Measurements from ENCODE around the gene AFF3. TPM values are rescaled to one million over a fixed set of nuclear protein-coding genes. Genes with fewer than 3 reads are reported as not detected.
A peak's percentile ranks its signal among the peaks of the same experiment; 100 is the strongest.

The AFF3 gene
- total RNA-seq, 6 experiments from 2014 or later = 1.3 to 7.3 (median 6.4) TPM

DNA sequence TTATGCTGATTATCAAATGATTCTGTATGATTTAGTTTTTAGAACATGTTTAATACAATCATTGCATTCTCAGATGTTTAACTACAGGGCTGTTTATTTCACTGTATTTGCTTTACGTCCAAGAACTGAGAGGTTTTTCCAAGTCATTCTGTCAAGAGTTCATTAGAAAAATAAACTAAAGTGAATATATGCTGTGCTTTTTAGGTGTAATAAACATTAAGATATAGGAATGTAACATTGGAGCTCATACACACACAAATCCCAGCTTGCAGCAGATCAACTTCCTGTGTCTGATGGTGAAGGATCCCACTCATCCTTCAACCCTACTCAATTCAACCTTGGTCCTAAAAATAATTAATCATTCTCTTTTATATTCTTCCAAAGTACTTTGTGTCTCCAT lies 285.0 kb downstream of the AFF3 start:
- ATAC-seq = no peak
- Histone ChIP-seq H3K4me3 (no peak overlapping the region), H3K27ac (no peak overlapping the region), H3K4me1 (peaks cover 0 to 29% (median 8%) of the 10 kb centered on the region in 4 donors), H3K9me3 (no peaks in the 10 kb centered on the region), H3K27me3 (no peaks in the 10 kb centered on the region), H3K36me3 (no peaks in the 10 kb centered on the region)
- WGBS (ENCODE audit: insufficient coverage, low coverage, low lambda C conversion rate, missing lambda C conversion rate) = 95% methylated on average over 1 of the region's 1 CpG
- intact Hi-C loops (cut with DNase I) = no loop called here
- TF ChIP-seq, protein P1, sequence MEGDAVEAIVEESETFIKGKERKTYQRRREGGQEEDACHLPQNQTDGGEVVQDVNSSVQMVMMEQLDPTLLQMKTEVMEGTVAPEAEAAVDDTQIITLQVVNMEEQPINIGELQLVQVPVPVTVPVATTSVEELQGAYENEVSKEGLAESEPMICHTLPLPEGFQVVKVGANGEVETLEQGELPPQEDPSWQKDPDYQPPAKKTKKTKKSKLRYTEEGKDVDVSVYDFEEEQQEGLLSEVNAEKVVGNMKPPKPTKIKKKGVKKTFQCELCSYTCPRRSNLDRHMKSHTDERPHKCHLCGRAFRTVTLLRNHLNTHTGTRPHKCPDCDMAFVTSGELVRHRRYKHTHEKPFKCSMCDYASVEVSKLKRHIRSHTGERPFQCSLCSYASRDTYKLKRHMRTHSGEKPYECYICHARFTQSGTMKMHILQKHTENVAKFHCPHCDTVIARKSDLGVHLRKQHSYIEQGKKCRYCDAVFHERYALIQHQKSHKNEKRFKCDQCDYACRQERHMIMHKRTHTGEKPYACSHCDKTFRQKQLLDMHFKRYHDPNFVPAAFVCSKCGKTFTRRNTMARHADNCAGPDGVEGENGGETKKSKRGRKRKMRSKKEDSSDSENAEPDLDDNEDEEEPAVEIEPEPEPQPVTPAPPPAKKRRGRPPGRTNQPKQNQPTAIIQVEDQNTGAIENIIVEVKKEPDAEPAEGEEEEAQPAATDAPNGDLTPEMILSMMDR (IDR thresholded peaks at IDR 0.05) = no peak
- no peak for TF ChIP-seq POLR2A (IDR thresholded peaks at IDR 0.05)
- no peak for DNase-seq

DNA sequence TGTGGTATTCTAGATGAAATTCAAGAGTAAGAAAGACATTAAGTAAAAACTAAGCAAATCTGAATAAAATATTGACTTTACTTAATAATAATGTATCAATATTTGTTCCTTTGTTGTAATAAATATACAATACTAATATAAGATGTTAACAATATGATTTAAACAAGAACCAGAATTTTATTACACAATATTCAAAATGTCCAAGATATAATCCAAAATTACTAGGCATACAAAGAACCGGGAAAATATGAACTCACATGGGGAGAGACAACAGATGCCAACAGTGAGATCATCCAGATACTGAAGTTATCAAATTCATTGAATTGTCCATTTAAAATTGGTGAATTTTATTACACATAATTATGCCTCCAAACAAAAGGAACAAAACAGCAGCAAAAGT lies 286.3 kb downstream of the AFF3 start:
- Histone ChIP-seq H3K4me3 (no peak overlapping the region), H3K4me1 (peaks cover 0 to 38% (median 12%) of the 10 kb centered on the region in 4 donors), H3K9me3 (no peaks in the 10 kb centered on the region), H3K36me3 (no peaks in the 10 kb centered on the region), H3K27ac (no peak overlapping the region), H3K27me3 (no peaks in the 10 kb centered on the region)
- 80% methylated on average over 1 of the region's 1 CpG for WGBS (ENCODE audit: insufficient coverage, low coverage, low lambda C conversion rate, missing lambda C conversion rate)
- DNase-seq (no peak), ATAC-seq (no peak)
- intact Hi-C loops (cut with DNase I) = no loop called here
- no peak for TF ChIP-seq POLR2A (IDR thresholded peaks at IDR 0.05)
- TF ChIP-seq, protein P1 (IDR thresholded peaks at IDR 0.05) = no peak

DNA sequence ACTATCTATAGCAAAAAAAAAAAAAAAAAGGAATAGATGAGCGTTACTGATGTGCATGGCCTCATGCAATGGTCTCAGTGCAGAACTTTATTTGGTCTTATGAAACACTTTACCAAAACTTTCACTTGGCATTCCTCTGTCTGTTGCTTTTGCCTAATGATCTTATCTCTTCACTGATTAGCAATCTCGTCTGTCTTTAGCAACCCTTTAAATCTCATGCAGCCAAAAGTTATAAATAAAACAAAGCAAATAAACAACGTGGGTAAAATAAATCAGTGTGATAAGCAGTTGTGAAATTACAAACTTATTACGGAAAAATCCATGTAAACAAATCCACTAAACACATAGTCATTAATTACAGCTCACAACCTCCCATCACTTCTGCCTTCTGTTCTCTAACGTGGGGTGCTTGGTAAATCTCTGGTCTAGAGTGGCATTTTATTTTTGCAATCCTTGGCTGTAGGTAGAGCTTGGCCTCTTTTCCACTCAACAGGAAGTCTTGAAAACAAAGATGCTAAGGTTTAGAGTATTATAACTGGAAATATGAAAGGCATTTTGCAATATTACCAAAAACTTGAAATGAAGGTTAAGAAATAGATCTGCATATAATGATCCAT lies 288.0 kb downstream of the AFF3 start:
- ATAC-seq (peak; percentile 34 to 54 (median 42)), DNase-seq (no peak)
- TF ChIP-seq, protein P1 (IDR thresholded peaks at IDR 0.05) = no peak
- TF ChIP-seq POLR2A (IDR thresholded peaks at IDR 0.05) = no peak
- no peaks in the 10 kb centered on the region for H3K36me3 ChIP-seq
- intact Hi-C loops (cut with DNase I) = no loop called here
- no peaks in the 10 kb centered on the region for H3K9me3 ChIP-seq
- H3K27me3 ChIP-seq = no peaks in the 10 kb centered on the region
- no peak overlapping the region for H3K4me3 ChIP-seq
- 10% methylated on average over 5 of the region's 5 CpGs for WGBS (ENCODE audit: insufficient coverage, low coverage, low lambda C conversion rate, missing lambda C conversion rate)
- peak overlapping the region in 1 of 3 donors; percentile 20 for H3K27ac ChIP-seq
- peaks cover 0 to 52% (median 15%) of the 10 kb centered on the region in 4 donors for H3K4me1 ChIP-seq

DNA sequence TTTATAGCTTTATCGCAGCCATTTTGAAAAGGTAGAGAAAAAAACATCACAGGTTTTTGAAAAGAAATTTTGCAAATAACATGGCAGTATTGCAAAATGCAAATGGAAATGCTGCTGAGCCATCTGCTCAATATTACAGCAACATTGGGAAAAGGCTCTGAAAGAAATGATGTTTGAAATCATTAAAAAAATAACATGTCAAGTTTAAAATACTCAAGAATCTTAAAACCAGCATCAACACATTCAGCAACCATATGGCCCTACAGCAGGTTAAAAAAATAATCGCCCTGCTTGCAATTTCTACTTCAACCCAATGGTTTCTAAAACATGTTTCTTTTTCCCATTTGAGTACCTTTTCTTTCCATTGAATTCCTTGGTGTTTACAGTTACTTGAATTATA lies 289.4 kb downstream of the AFF3 start:
- H3K36me3 ChIP-seq = no peaks in the 10 kb centered on the region
- no peak overlapping the region for H3K4me3 ChIP-seq
- ATAC-seq = no peak
- H3K9me3 ChIP-seq = no peaks in the 10 kb centered on the region
- intact Hi-C loops (cut with DNase I) = no loop called here
- TF ChIP-seq, protein P1 (IDR thresholded peaks at IDR 0.05) = no peak
- no peak for TF ChIP-seq POLR2A (IDR thresholded peaks at IDR 0.05)
- no peak for DNase-seq
- H3K27ac ChIP-seq = peak overlapping the region; percentile 26 to 89 (median 87)
- H3K4me1 ChIP-seq = peaks cover 0 to 54% (median 15%) of the 10 kb centered on the region in 4 donors
- 96% methylated on average over 2 of the region's 2 CpGs for WGBS (ENCODE audit: insufficient coverage, low coverage, low lambda C conversion rate, missing lambda C conversion rate)
- no peaks in the 10 kb centered on the region for H3K27me3 ChIP-seq

Data from right lobe of liver (tissue), 6 donors.